ENCODE measurements around the gene ZBP1. TPM values are rescaled to one million over a fixed set of nuclear protein-coding genes. Genes with fewer than 3 reads are reported as not detected.

ZBP1 gene
- total and polyA plus RNA-seq, 10 of the 15 experiments (the other 5 are each of a cell fraction or from before 2014, with no cell fraction given) = 0.93 to 10.6 (median 4.8) TPM

- DNase-seq (ENCODE audit: low read depth, low spot score) (no peak), ATAC-seq (no peak), FAIRE-seq (no peak)
- ChIA-PET SMC1A (ENCODE audit: uncharacterized antibody, unreplicated experiment) (interaction anchor here (2.1 kb wide), 1 partner anchor 7 kb away, joined by 6 read pairs; no protein-coding TSS in a partner anchor), RAD21 (ENCODE audit: unreplicated experiment) (no interaction called here), CTCF (no interaction called here), POLR2A (no interaction called here)
- no peaks in the 10 kb centered on the region; the same call in 1 of the 2 replicates for H3K4me1 ChIP-seq (ENCODE audit: control insufficient read depth, insufficient read depth, low read length)
- no peak overlapping the region for H3K27ac ChIP-seq (ENCODE audit: control insufficient read depth, insufficient read depth)
- no peak overlapping the region for H2AFZ ChIP-seq (ENCODE audit: control insufficient read depth, low read depth, low read length)
- intact Hi-C loops (cut with micrococcal nuclease; ENCODE audit: unreplicated experiment) = no loop called here
- H3K9ac ChIP-seq (ENCODE audit: control insufficient read depth, insufficient read depth, low read length) = no peak overlapping the region
- H3K36me3 ChIP-seq (ENCODE audit: control insufficient read depth in 2 of 2, insufficient read depth in 2 of 2, low read length in 1 of 2) = no peaks in the 10 kb centered on the region
- H4K20me1 ChIP-seq (ENCODE audit: control insufficient read depth, insufficient read depth) = no peaks in the 10 kb centered on the region
- no TSS peak for BruUV-seq (replicated peaks)
- in situ Hi-C loops (cut with MboI) = no loop called here
- 23% methylated on average over 6 of the region's 6 CpGs for whole genome bisulfite sequencing (ENCODE audit: insufficient coverage, insufficient replicate concordance, low lambda C conversion rate, missing lambda C conversion rate)
- no peaks in the 10 kb centered on the region for H3K79me2 ChIP-seq (ENCODE audit: control insufficient read depth, insufficient read depth, low read length)
- H3K9me3 ChIP-seq (replicated peaks; ENCODE audit: control insufficient read depth, insufficient read depth, low read length) = peaks cover 2% of the 10 kb centered on the region; the same call in 1 of the 3 replicates
- H3K4me3 ChIP-seq = no peak overlapping the region
- H3K27me3 ChIP-seq (replicated peaks in 1 of 2; ENCODE audit: control insufficient read depth in 2 of 2, insufficient read depth in 2 of 2, low read length in 1 of 2) = no peaks in the 10 kb centered on the region
- H3K4me2 ChIP-seq (ENCODE audit: control insufficient read depth, insufficient read depth) = no peak overlapping the region
- no peak for TF ChIP-seq MEF2A (IDR thresholded peaks at IDR 0.05; ENCODE audit: insufficient read depth, low read depth, low read length)
- TF ChIP-seq SMAD1 (IDR thresholded peaks at IDR 0.05; ENCODE audit: low read depth, partially characterized antibody) = no peak
- TF ChIP-seq KAT2A (conservative IDR thresholded peaks at IDR 0.05; ENCODE audit: control insufficient read depth, low read depth, low read length) = no peak
- TF ChIP-seq HSF1 (IDR thresholded peaks at IDR 0.05; ENCODE audit: low read depth, low read length) = no peak
- TF ChIP-seq MYC (IDR thresholded peaks at IDR 0.05; ENCODE audit: insufficient read depth, insufficient read length, insufficient replicate concordance, low read length, severe bottlenecking) = no peak
- no peak for TF ChIP-seq EZH2 (IDR thresholded peaks at IDR 0.05; ENCODE audit: borderline replicate concordance, control insufficient read depth, low read depth, low read length)
- no peak for TF ChIP-seq CHD2 (IDR thresholded peaks at IDR 0.05; ENCODE audit: borderline replicate concordance, low read depth, low read length)
- no peak for TF ChIP-seq WRNIP1 (IDR thresholded peaks at IDR 0.05; ENCODE audit: borderline replicate concordance, low read depth, low read length)
- no peak for TF ChIP-seq IRF4 (IDR thresholded peaks at IDR 0.05; ENCODE audit: low read depth, low read length)
- no peak for TF ChIP-seq ETV6 (conservative IDR thresholded peaks at IDR 0.05 in 1 of 2, IDR thresholded peaks at IDR 0.05 in 1 of 2; ENCODE audit: borderline replicate concordance in 1 of 2, low read depth in 1 of 2)
- TF ChIP-seq IKZF2 (IDR thresholded peaks at IDR 0.05) = no peak
- TF ChIP-seq MAX (IDR thresholded peaks at IDR 0.05; ENCODE audit: low read depth, low read length) = no peak
- TF ChIP-seq YY1 (IDR thresholded peaks at IDR 0.05; ENCODE audit: low read depth, low read length) = no peak
- TF ChIP-seq ATF3 (IDR thresholded peaks at IDR 0.05; ENCODE audit: borderline replicate concordance, extremely low read depth, low read depth, low read length) = no peak
- TF ChIP-seq TCF3 (IDR thresholded peaks at IDR 0.05; ENCODE audit: borderline replicate concordance, insufficient read depth, low read depth, low read length) = no peak
- TF ChIP-seq IRF3 (IDR thresholded peaks at IDR 0.05) = no peak
- no peak for TF ChIP-seq NKRF (conservative IDR thresholded peaks at IDR 0.05)
Observed at GRCh38 chr20:57589123-57589727, 31.0 kb downstream of the ZBP1 start.
